GM12878 (cell line): ENCODE data around the gene MAPK8IP3. TPM values are rescaled to one million over a fixed set of nuclear protein-coding genes. Genes with fewer than 3 reads are reported as not detected.

Experiments
- ATAC-seq: fragments of 200-7000 bp; cut with Tn5 transposase; 3 replicates; pipeline ENCODE4 v1.9.1; 2020; ENCODE audit warnings: mild to moderate bottlenecking, moderate library complexity
- BruUV-seq: library from RNA; stranded (reverse); fragments of 400-500 nt; replicated peaks from 2 replicates; lab custom pipeline; 2021; lab: Mats Ljungman, UMichigan
- CTCF ChIA-PET: fragments of 300-600 bp; sonication (Branson Sonifier 250); formaldehyde crosslinking; extraction: SDS; loops from one replicate; lab custom pipeline; 2021; ENCODE audit warnings: inconsistent platforms; lab: Yijun Ruan, JAX
- POLR2A ChIA-PET: fragments of 350-600 bp; formaldehyde crosslinking; extraction: SDS; loops from one replicate; lab custom pipeline; 2021; ENCODE audit warnings: inconsistent platforms; lab: Charles Lee
- RAD21 ChIA-PET: fragments of 300-600 bp; sonication (Branson Sonifier 250); formaldehyde crosslinking; loops from one replicate; lab custom pipeline; 2023; ENCODE audit warnings: antibody characterized with exemption; ENCODE audit not compliant: unreplicated experiment; lab: Charles Lee
- SMC1A ChIA-PET: fragments of 300-600 bp; sonication (Branson Sonifier 250); formaldehyde crosslinking; loops from one replicate; lab custom pipeline; 2023; ENCODE audit not compliant: unreplicated experiment, uncharacterized antibody; lab: Charles Lee
- DNase-seq: peaks from one replicate; pipeline ENCODE4 v3.0.0-alpha.2; 2011; ENCODE audit warnings: low read depth, low spot score
- FAIRE-seq: peaks from 3 replicates; lab custom pipeline; 2011; peaks lifted over from hg19 to GRCh38; lab: Jason Lieb, UNC
- H2AFZ ChIP-seq: 2 replicates; pipeline ENCODE4 v1.6.0; 2011; ENCODE audit warnings: low read depth, low read length, control low read depth; ENCODE audit not compliant: control insufficient read depth
- H3K27ac ChIP-seq: 2 replicates; pipeline ENCODE4 v1.5.1; 2011; ENCODE audit warnings: control low read depth; ENCODE audit not compliant: control insufficient read depth, insufficient read depth
- H3K27me3 ChIP-seq, 2 experiments: replicated peaks in 1 of 2; 2 replicates each; pipeline versions ENCODE4 v1.6.0 to v1.6.1; 2011; ENCODE audit warnings: low read length in 1 of 2; ENCODE audit not compliant: control insufficient read depth in 2 of 2, insufficient read depth in 2 of 2
- H3K36me3 ChIP-seq, 2 experiments: 2 replicates each; pipeline ENCODE4 v1.5.1; 2011; ENCODE audit warnings: low read length in 1 of 2; ENCODE audit not compliant: control insufficient read depth in 2 of 2, insufficient read depth in 2 of 2
- H3K4me1 ChIP-seq: 2 replicates; pipeline ENCODE4 v1.6.1; 2011; ENCODE audit warnings: mild to moderate bottlenecking, low read length, moderate library complexity, mixed read lengths; ENCODE audit not compliant: control insufficient read depth, insufficient read depth
- H3K4me2 ChIP-seq: 2 replicates; pipeline ENCODE4 v1.6.0; 2011; ENCODE audit warnings: control low read depth; ENCODE audit not compliant: control insufficient read depth, insufficient read depth
- H3K4me3 ChIP-seq: fragments of 200-600 bp; sonication (generic); 2 replicates; pipeline ENCODE4 v1.5.1; 2016
- H3K79me2 ChIP-seq: 2 replicates; pipeline ENCODE4 v1.6.0; 2011; ENCODE audit warnings: low read length; ENCODE audit not compliant: control insufficient read depth, insufficient read depth
- H3K9ac ChIP-seq: 2 replicates; pipeline ENCODE4 v1.8.0; 2011; ENCODE audit warnings: low read length, control low read depth, mixed read lengths; ENCODE audit not compliant: control insufficient read depth, insufficient read depth
- H3K9me3 ChIP-seq: replicated peaks from 3 replicates; pipeline ENCODE4 v1.5.1; 2011; ENCODE audit warnings: mild to moderate bottlenecking, low read length; ENCODE audit not compliant: control insufficient read depth, insufficient read depth
- H4K20me1 ChIP-seq: 2 replicates; pipeline ENCODE4 v1.6.0; 2011; ENCODE audit not compliant: control insufficient read depth, insufficient read depth
- ATF7 ChIP-seq: fragments of 450-650 bp; IDR thresholded peaks from 2 replicates; pipeline ENCODE4 v1.6.1; 2016; ENCODE audit warnings: low read depth, mild to moderate bottlenecking
- BCL11A ChIP-seq: IDR thresholded peaks from 2 replicates; pipeline ENCODE4 v1.6.1; 2011; ENCODE audit warnings: low read depth, low read length
- FOS ChIP-seq: IDR thresholded peaks from 3 replicates; pipeline ENCODE4 v1.6.1; 2011; ENCODE audit warnings: borderline replicate concordance; ENCODE audit not compliant: insufficient read length; ENCODE audit errors: extremely low read depth
- JUNB ChIP-seq: IDR thresholded peaks from 2 replicates; pipeline ENCODE4 v1.6.1; 2016; ENCODE audit warnings: antibody characterized with exemption, mild to moderate bottlenecking
- JUND ChIP-seq: IDR thresholded peaks from 2 replicates; pipeline ENCODE4 v1.6.1; 2012; ENCODE audit warnings: low read depth, mild to moderate bottlenecking, low read length, improper control_type of control experiment, moderate library complexity
- NKRF ChIP-seq: fragments of 450-650 bp; conservative IDR thresholded peaks from 2 replicates; pipeline ENCODE4 v1.6.1; 2017; ENCODE audit warnings: mild to moderate bottlenecking, moderate library complexity
- SIN3A ChIP-seq: IDR thresholded peaks from 2 replicates; pipeline ENCODE4 v1.6.1; 2012; ENCODE audit warnings: low read depth, low read length, improper control_type of control experiment
- SMARCA5 ChIP-seq: fragments of 450-650 bp; IDR thresholded peaks from 2 replicates; pipeline ENCODE4 v1.6.1; 2017; ENCODE audit warnings: mild to moderate bottlenecking
- ZBED1 ChIP-seq: IDR thresholded peaks from 2 replicates; pipeline ENCODE4 v1.6.1; 2016; ENCODE audit warnings: borderline replicate concordance
- WGBS: methylation state at CpG from one replicate; pipeline ENCODE4 v1.1.6; 2016; ENCODE audit warnings: low lambda C conversion rate; ENCODE audit not compliant: insufficient replicate concordance, insufficient coverage; ENCODE audit errors: missing lambda C conversion rate; 5-methylcytosine and 5-hydroxymethylcytosine counted together
- in situ Hi-C: fragments of 300-500 bp; cut with MboI; formaldehyde crosslinking; loops from 9 replicates; pipeline ENCODE4 v1.14.3; 2018; ENCODE audit warnings: mixed read lengths
- intact Hi-C: fragments of 100-400 bp; cut with micrococcal nuclease; formaldehyde crosslinking; loops from one replicate; pipeline ENCODE4 v1.14.2; 2022; ENCODE audit not compliant: unreplicated experiment
- polyA plus RNA-seq, 11 experiments: library from polyadenylated mRNA; depleted of rRNA in 4 of 11; unstranded in 6 of 11; stranded (reverse) in 5 of 11; fragments of >200 nt; fragmentation: Nextera tagmentation in 4 of 11; fragmentation: Illumina TruSeq in 1 of 11; extraction: Ambion mirVana in 4 of 11; extraction: Trizol in 1 of 11; gene quantifications; 1 replicate in 1 of 11; 2 replicates in 10 of 11; pipeline versions ENCODE4 v1.2.1 to v1.2.3, GENCODE V29; 2011 to 2016; ENCODE audit warnings: inconsistent platforms in 2 of 11, missing spikeins in 2 of 11, low read depth in 1 of 11
- total RNA-seq, 4 experiments: library from RNA; depleted of rRNA in 3 of 4; stranded (reverse); fragments of >200 nt in 3 of 4; fragmentation: Illumina TruSeq in 1 of 4; extraction: Trizol in 1 of 4; gene quantifications; 2 replicates each; pipeline versions ENCODE4 v1.2.1 to v1.2.3, GENCODE V29; 2013 to 2021
- TF ChIP-seq, protein P1 (sequence below): fragments of 450-650 bp; IDR thresholded peaks from 2 replicates; pipeline ENCODE4 v1.6.1; 2017; ENCODE audit warnings: mild to moderate bottlenecking, low read depth, inconsistent platforms; ENCODE audit not compliant: poor library complexity, severe bottlenecking

The MAPK8IP3 gene
- total and polyA plus RNA-seq, 10 of the 15 experiments (the other 5 are each of a cell fraction or from before 2014, with no cell fraction given): 0.06 to 67.9 (median 18.2) TPM

DNA sequence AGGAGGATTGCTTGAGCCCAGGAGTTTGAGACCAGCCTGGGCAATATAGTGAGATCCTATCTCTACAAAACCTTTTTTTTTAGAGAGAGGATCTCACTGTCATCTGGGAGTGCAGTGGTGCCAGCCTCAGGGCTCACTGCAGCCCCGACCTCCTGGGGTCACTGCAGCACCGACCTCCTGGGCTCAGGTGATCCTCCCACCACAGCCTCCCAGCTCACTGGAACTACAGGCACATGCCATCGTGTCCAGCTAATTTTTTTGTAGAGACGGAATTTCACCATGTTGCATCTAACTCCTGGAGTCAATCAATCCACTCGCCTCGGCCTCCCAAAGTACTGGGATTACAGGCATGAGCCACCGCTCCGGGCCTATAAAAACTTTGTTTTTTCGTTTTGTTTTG is 15.4 kb downstream of the MAPK8IP3 start:
- H3K36me3 ChIP-seq: peaks cover 4 to 5% of the 10 kb centered on the region in 2 experiments
- TF ChIP-seq, protein P1, sequence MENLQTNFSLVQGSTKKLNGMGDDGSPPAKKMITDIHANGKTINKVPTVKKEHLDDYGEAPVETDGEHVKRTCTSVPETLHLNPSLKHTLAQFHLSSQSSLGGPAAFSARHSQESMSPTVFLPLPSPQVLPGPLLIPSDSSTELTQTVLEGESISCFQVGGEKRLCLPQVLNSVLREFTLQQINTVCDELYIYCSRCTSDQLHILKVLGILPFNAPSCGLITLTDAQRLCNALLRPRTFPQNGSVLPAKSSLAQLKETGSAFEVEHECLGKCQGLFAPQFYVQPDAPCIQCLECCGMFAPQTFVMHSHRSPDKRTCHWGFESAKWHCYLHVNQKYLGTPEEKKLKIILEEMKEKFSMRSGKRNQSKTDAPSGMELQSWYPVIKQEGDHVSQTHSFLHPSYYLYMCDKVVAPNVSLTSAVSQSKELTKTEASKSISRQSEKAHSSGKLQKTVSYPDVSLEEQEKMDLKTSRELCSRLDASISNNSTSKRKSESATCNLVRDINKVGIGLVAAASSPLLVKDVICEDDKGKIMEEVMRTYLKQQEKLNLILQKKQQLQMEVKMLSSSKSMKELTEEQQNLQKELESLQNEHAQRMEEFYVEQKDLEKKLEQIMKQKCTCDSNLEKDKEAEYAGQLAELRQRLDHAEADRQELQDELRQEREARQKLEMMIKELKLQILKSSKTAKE: no peak
- no peak for TF ChIP-seq BCL11A
- TF ChIP-seq ATF7: no peak
- TF ChIP-seq NKRF: no peak
- no peak for TF ChIP-seq FOS
- TF ChIP-seq SMARCA5: no peak
- TF ChIP-seq JUNB: no peak
- TF ChIP-seq SIN3A: no peak
- TF ChIP-seq ZBED1: no peak
- no peak for TF ChIP-seq JUND
- no peaks in the 10 kb centered on the region for H4K20me1 ChIP-seq
- BruUV-seq: no TSS peak
- intact Hi-C loops (loop anchor here (2.0 kb wide), 1 partner anchor 15 kb away; the partner anchor contains the start of gene MAPK8IP3), in situ Hi-C loops (no loop called here)
- FAIRE-seq (no peak), ATAC-seq (no peak), DNase-seq (no peak)
- ChIA-PET RAD21 (interaction anchor here (0.6 to 1.2 kb wide), 2 partner anchors 44 to 1042 kb away, joined by 3 to 4 read pairs; partner anchors contain the start of gene JPT2), SMC1A (interaction anchor here (0.9 kb wide), 1 partner anchor 49 kb away, joined by 3 read pairs; no protein-coding TSS in a partner anchor), CTCF (interaction anchor here (1.7 kb wide), 1 partner anchor 20 kb away, joined by 3 read pairs; no protein-coding TSS in a partner anchor), POLR2A (interaction anchor here (1.3 kb wide), 1 partner anchor 15 kb away, joined by 5 read pairs; the partner anchor contains the start of gene MAPK8IP3)
- H2AFZ ChIP-seq: no peak overlapping the region
- H3K9ac ChIP-seq: no peak overlapping the region
- no peaks in the 10 kb centered on the region for H3K9me3 ChIP-seq
- no peak overlapping the region for H3K4me2 ChIP-seq
- no peaks in the 10 kb centered on the region for H3K27me3 ChIP-seq
- WGBS: 96% methylated on average over 9 of the region's 9 CpGs
- peaks cover 45% of the 10 kb centered on the region for H3K4me1 ChIP-seq
- H3K4me3 ChIP-seq: no peak overlapping the region
- no peak overlapping the region for H3K27ac ChIP-seq
- H3K79me2 ChIP-seq: peaks cover 9% of the 10 kb centered on the region
